GM15510 (cell line): ENCODE data around the gene GDF11.

ENCODE experiments used
- POLR2A ChIP-seq: IDR thresholded peaks from 3 replicates; pipeline ENCODE4 v1.6.1; 2011; ENCODE audit warnings: borderline replicate concordance; ENCODE audit not compliant: insufficient read length; ENCODE audit errors: extremely low read depth

The GDF11 gene

DNA sequence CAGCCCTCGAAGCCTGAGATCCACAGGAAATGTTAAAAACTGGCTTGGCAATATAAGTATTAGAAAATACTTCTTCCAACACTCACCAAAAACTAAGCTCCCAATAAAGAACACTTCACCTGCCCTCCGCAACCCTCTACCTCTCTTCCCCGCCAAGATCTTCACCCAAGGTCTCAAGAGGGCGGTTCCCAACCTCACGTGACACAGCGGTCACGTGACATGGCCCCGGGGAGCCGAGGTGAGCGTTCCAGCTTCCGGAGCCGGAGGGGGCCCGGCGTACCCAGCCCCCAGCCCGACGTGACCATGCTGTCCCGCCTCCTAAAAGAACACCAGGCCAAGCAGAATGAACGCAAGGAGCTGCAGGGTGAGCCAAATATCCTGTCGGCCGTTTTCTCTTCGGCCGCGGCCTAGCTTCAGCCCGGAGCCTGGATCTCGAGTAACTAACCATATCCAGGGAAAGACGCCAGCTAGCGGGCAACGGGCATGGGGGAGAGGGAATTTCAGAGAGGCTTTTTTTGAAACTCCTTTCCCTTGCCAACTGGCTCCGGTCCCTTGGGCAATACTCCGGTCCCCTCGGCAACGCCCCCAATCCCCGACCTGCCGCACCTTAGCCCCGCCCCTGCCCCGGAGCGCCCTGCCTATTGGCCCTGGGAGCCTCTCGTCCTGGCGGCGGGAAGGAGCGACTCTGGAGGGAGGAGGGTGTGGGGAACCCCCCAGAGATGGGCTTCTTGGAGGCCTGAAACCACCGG, 26.9 kb upstream of the GDF11 start, which contains the start of gene BLOC1S1:
Gene BLOC1S1, plus strand, starts transcription at position 214 of the 749 bp plus-strand sequence. Its CDS starts 6 bp downstream, at position 220.
- TF ChIP-seq POLR2A, result peak; percentile 46

DNA sequence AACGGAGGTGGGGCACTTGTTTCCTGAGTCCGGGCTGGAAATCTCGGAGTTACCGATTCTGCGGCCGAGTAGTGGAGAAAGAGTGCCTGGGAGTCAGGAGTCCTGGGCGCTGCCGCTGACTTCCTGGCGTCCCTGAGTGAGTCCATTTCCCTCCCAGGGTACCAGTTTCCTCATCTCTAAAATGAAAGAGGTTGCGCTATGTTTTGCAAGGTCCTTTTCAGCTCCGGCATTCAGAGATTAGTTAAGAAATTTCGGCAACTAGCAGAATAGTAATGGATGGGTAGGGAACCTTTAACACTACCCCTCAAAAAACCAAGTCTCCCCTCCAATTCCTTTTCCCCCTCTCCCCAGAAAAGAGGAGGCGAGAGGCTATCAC, 26.4 kb upstream of the GDF11 start:
- TF ChIP-seq POLR2A, result no peak

DNA sequence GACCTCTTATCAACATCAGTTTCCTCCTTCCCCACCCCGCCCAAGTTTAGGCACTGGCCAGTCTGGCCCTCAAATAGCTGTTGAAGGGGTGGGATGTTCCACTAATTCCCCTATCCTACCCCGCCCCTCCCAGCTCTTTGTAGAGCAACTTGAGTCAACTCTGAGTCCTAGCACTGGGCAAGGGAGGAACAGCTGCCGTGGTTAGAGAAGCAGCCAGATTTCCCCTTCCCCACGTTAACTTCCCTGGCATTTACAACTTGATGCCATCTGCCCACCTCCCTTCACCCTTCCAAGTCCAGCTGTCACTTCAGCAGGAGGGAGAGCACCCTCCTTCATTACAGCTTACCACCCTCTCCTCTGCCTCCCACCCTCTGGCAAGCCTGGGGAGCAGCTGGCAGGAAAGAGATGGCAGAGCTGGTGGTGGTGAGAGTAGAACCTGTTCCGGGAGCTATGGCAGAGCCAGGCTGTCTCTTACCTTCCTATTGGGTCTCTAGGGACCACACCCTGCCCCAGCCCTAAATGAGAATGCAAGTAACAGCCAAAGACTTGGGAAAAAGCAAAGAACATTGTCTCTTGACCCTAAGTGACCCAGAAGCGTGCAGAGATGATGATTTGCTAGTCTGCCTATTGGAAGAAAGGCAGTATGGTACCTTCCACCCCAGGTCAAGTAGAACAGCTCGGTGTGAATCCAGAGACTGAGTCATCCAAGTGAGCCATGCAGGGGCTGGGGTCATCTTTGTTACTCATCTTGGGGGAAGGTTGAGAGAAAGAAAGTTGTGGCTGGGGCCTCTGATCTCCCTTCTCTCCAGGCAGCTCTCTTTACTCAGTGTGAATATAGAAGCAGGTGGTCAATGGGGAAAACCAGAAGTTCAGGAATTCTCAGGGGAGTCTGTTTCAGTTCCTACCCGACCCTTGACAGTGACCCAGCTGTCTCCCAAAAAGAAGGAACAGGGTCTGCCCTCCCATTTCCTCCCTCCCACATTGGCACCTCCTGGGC, 25.6 kb upstream of the GDF11 start:
- no peak for TF ChIP-seq POLR2A

- no peak for TF ChIP-seq POLR2A
Measured at GRCh38 chr12:55718015-55718414, 24.9 kb upstream of the GDF11 start.

- TF ChIP-seq POLR2A, result no peak
Measured at GRCh38 chr12:55718624-55719275, 24.2 kb upstream of the GDF11 start.

- no peak for TF ChIP-seq POLR2A
Measured at GRCh38 chr12:55719371-55719770, 23.6 kb upstream of the GDF11 start.

DNA sequence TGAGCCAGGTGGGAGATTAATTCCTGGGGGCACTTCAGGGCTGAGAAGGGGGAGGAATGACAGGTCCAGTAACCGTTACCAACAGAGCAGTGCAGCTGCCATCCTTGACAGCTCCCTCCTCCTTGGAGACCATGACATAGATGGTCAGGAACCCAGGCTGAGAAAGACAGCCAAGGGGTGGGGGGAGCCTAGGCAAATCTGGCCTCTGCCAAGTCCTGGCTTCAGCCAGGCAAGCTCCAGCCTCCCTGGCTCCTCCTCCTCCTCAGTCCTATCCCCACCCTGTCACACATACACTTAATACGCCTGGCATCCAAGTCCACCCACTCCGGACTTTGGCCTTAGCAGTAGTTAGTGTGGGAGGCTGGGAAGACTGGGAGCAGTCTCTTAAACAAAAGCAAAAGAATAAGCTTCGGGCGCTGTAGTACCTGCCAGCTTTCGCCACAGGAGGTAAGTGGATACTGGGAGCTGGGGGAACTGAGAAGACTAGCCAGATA, 22.8 kb upstream of the GDF11 start, which contains the start of gene RDH5:
Gene RDH5, plus strand, starts transcription at position 323 of the 494 bp plus-strand sequence. CDS start 792 bp downstream, outside the sequence.
- TF ChIP-seq POLR2A, result no peak

- no peak for TF ChIP-seq POLR2A
Measured at GRCh38 chr12:55720894-55721444, 22.0 kb upstream of the GDF11 start.

GRCh38 chr12:55721601-55722213, 21.2 kb upstream of the GDF11 start:
- no peak for TF ChIP-seq POLR2A

- no peak for TF ChIP-seq POLR2A
Measured at GRCh38 chr12:55722948-55723347, 20.0 kb upstream of the GDF11 start.

GRCh38 chr12:55723516-55724225, 19.3 kb upstream of the GDF11 start:
- TF ChIP-seq POLR2A, result no peak

DNA sequence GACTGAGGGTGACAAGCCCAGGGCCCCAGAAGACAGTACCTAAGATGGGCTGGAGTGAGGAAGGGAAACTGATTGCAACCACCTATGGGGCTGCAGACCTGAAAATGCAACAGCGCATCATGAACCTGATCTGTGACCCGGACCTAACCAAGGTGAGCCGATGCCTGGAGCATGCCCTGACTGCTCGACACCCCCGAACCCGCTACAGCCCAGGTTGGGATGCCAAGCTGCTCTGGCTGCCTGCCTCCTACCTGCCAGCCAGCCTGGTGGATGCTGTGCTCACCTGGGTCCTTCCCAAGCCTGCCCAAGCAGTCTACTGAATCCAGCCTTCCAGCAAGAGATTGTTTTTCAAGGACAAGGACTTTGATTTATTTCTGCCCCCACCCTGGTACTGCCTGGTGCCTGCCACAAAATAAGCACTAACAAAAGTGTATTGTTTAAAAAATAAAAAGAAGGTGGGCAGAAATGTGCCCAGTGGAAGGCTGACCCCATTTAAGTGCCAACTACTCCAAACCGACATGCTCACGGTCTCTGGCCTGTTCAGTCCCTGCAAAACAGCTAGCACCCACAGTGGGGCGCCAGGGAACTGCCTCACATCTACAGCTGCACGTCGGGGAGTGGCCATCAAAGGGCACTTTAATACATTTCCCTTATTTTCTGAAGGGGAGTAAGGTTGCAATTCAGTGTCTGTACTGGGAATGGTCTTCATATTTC, 18.5 kb upstream of the GDF11 start:
- TF ChIP-seq POLR2A, result no peak

DNA sequence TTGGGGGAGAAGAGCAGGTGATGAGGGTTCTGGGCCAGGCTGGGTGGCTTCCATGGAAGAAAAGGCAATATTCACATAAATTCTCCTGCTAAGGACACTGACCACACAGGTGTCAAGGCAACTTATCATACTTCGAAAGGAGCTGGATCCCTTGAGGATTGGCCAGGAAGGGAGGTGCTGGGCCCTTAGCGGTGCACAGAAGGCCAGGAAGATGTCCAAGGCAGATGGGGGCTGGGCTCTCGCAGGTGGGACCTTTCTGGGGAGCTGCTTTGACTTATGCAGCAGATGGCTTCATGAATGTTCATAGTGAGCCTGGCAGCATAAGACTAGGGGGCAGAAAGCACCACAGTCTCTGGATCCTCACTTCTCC, 18.0 kb upstream of the GDF11 start:
- no peak for TF ChIP-seq POLR2A
